ENCODE measurements around the gene SEMA6B.
A peak's percentile ranks its signal among the peaks of the same experiment; 100 is the strongest.
"Not testable (repeated sequence)": the region's sequence is repeated elsewhere in the genome, so short reads cannot be mapped to it uniquely, and the experiment has no call there.

The SEMA6B gene, protein sequence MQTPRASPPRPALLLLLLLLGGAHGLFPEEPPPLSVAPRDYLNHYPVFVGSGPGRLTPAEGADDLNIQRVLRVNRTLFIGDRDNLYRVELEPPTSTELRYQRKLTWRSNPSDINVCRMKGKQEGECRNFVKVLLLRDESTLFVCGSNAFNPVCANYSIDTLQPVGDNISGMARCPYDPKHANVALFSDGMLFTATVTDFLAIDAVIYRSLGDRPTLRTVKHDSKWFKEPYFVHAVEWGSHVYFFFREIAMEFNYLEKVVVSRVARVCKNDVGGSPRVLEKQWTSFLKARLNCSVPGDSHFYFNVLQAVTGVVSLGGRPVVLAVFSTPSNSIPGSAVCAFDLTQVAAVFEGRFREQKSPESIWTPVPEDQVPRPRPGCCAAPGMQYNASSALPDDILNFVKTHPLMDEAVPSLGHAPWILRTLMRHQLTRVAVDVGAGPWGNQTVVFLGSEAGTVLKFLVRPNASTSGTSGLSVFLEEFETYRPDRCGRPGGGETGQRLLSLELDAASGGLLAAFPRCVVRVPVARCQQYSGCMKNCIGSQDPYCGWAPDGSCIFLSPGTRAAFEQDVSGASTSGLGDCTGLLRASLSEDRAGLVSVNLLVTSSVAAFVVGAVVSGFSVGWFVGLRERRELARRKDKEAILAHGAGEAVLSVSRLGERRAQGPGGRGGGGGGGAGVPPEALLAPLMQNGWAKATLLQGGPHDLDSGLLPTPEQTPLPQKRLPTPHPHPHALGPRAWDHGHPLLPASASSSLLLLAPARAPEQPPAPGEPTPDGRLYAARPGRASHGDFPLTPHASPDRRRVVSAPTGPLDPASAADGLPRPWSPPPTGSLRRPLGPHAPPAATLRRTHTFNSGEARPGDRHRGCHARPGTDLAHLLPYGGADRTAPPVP

DNA sequence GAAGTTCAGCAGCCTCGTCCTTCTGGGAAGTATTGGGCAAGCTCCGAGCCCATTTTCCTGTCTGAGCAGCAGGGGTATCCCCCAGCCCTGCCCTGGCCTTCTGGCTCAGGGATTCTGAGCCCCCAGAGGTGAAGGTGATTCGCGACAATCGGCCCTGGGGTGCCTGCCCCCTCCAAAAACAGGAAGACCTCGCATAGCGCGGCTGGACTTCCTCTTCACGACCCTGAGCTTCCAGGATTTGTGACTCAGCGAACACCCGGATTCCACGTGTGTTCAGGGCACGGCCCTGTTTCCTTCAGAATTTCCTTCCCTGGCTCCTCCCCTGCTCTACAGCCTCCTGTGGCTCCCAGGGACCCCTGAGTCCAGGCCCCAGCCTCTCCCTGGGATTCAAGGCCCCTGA, at the start of gene SEMA6B:
SEMA6B (minus strand) TSS at position 116 of the 400 bp plus-strand sequence. CDS start 1,227 bp downstream, outside the sequence.
- no peak within 1 kb of the TSS for H3K4me3 Mint-ChIP-seq
- no peaks in the 10 kb centered on the region for H3K27me3 Mint-ChIP-seq
- H3K9me3 Mint-ChIP-seq = no peaks in the 10 kb centered on the region
- H3K4me1 Mint-ChIP-seq = no peaks in the 10 kb centered on the region
- H3K36me3 Mint-ChIP-seq = no peaks in the 10 kb centered on the region
- H3K27ac Mint-ChIP-seq = no peak within 1 kb of the TSS

DNA sequence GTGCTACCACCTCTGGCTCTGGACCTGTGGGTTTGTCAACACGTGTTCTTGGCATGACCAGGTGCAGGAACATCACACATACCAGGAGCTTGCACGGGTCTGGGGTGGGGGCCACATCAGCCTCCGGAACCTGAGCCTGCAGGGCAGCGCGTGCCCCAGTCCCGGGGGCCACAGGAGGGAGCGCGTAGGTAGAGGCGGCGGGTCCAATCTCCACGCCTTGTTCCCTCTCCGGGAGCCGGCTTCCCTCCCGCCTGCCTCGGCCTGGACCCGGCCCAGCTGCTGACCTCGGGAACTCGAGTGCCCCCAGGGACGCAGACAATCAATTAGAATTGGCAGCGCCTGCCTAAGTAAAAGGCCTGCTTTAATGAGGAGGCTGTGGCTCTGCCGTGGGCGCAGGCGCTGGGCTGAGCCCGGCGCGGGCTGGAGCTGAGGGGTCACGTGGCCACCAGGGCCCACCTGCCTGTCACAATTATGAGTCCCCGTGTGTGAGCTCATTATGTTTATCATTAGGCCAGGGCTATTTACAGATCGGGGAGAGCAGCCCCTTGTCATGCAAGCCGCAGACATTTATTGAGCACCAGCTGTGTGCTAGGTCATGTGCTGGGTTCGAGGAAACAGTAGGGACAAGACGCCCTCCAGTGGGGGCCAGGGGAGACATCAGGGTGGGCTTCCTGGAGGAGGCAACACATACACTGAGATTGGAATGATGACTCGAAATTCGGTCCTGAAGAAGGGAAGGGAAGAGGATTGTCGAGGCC, 47.6 kb upstream of the SEMA6B start:
- H3K27ac Mint-ChIP-seq = peak overlapping the region; percentile 23
- H3K27me3 Mint-ChIP-seq = peaks cover 18% of the 10 kb centered on the region
- no peak overlapping the region for H3K4me3 Mint-ChIP-seq
- H3K36me3 Mint-ChIP-seq = no peaks in the 10 kb centered on the region
- H3K4me1 Mint-ChIP-seq = no peaks in the 10 kb centered on the region
- no peaks in the 10 kb centered on the region for H3K9me3 Mint-ChIP-seq

DNA sequence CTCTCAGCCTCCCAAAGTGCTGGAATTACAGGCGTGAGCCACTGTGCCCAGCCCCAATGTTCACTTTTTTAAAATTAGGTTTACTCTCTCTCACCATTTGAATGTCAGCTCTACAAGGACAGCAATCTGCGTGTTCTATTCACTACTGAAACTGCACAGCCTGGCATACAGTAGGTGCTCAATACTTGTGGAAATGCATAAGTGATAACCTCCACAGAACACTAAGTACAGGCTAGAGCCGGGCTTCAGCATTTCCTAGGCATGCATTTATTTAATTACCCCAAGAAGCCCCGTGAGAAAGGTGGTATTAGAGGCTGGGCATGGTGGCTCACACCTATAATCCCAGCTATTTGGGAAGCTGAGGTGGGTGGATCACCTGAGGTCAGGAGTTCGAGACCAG, 46.7 kb upstream of the SEMA6B start:
- H3K9me3 Mint-ChIP-seq = no peaks in the 10 kb centered on the region

DNA sequence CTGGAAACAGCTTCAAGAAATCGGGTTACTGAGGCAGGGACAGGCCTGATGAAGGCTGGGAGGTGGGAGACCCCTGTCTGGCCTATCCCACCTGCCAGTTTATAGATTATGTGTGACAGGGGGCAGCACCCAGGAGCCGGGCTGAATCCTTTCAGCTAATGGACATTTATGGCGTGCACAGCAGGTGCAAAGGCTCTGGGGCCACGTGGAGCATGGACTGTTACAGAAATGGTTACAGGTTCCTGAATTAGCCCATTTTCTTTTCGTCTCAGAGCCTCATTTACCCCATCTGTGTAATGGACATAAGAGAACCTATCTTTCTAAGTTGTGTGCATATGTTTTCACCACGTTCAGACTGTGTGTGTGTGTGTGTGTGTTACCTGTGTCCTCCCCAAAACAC, 45.4 kb upstream of the SEMA6B start:
- Mint-ChIP-seq H3K9me3 (no peaks in the 10 kb centered on the region), H3K27me3 (peaks cover 11% of the 10 kb centered on the region), H3K27ac (no peak overlapping the region), H3K36me3 (no peaks in the 10 kb centered on the region), H3K4me1 (no peaks in the 10 kb centered on the region), H3K4me3 (no peak overlapping the region)

More for the DNA sequence above, 46.7 kb upstream of the SEMA6B start:
- peaks cover 18% of the 10 kb centered on the region for H3K27me3 Mint-ChIP-seq
- H3K4me3 Mint-ChIP-seq = no peak overlapping the region
- H3K4me1 Mint-ChIP-seq = no peaks in the 10 kb centered on the region
- no peaks in the 10 kb centered on the region for H3K36me3 Mint-ChIP-seq
- H3K27ac Mint-ChIP-seq = no peak overlapping the region

DNA sequence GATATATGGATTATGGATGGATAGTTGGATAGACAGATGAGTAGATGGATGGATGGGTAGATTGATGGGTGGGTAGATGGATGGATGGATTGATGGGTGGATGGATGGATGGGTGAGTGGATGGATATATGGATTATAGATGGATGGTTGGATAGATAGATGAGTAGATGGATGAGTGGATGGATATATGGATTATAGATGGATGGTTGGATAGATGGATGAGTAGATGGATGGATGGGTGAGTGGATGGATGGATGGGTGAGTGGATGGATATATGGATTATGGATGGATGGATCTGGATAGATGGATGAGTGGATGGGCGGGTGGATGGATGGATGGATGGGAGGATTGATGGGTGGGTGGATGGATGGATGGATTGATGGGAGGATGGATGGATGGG, 43.4 kb upstream of the SEMA6B start:
- Mint-ChIP-seq H3K27ac (no peak overlapping the region), H3K4me1 (peaks cover 4% of the 10 kb centered on the region), H3K36me3 (no peaks in the 10 kb centered on the region), H3K27me3 (peaks cover 14% of the 10 kb centered on the region), H3K4me3 (no peak overlapping the region), H3K9me3 (no peaks in the 10 kb centered on the region)

DNA sequence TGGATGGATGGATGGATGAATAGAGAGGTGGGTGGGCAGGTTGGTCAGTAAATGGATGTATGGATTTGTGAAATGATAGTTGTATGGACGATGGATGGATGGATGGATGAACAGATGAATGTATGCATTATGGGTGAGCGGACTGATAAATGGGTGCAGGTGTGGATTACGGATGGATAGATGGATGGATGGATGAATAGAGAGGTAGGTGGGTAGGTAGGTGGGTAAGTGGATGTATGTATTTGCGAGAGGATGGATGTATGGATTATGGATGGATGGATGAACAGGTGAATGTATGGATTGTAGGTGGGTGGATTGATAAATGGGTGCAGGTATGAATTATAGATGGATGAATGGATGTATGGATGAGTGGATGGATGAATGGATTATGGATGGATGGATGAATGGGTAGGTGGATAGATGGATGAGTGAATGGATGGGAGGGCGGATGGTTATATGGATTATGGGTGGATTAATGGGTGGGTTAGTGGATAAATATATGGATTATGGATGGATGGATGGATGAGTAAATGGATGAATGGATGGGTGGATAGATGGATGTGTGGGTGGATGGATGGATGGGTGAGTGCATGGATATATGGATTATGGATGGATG, 42.8 kb upstream of the SEMA6B start:
- Mint-ChIP-seq H3K27ac (no peak overlapping the region), H3K27me3 (peaks cover 13% of the 10 kb centered on the region)

DNA sequence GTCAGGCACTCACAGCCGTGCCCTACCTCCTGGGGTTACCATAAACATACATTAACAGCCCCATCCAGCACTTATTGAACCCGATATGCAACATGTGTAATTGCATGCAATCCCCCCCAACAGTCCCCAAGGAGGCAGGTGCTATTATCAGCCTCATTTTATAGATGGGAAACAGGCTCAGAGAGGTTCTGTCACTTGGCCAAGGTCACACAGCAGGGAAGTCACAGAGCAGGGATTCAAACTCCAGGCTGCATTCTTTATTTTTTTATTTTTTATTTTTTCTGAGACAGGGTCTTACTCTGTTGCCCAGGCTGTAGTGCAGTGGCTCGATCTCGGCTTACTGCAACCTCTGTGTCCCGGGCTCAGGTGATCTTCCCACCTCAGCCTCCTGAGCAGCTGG, 41.4 kb upstream of the SEMA6B start:
- Mint-ChIP-seq H3K27ac (no peak overlapping the region), H3K9me3 (no peaks in the 10 kb centered on the region), H3K4me3 (no peak overlapping the region), H3K4me1 (peaks cover 4% of the 10 kb centered on the region), H3K27me3 (peaks cover 13% of the 10 kb centered on the region), H3K36me3 (no peaks in the 10 kb centered on the region)

More for the DNA sequence above, 42.8 kb upstream of the SEMA6B start:
- H3K4me1 Mint-ChIP-seq = peaks cover 4% of the 10 kb centered on the region
- no peak overlapping the region for H3K4me3 Mint-ChIP-seq
- H3K9me3 Mint-ChIP-seq = no peaks in the 10 kb centered on the region
- no peaks in the 10 kb centered on the region for H3K36me3 Mint-ChIP-seq

DNA sequence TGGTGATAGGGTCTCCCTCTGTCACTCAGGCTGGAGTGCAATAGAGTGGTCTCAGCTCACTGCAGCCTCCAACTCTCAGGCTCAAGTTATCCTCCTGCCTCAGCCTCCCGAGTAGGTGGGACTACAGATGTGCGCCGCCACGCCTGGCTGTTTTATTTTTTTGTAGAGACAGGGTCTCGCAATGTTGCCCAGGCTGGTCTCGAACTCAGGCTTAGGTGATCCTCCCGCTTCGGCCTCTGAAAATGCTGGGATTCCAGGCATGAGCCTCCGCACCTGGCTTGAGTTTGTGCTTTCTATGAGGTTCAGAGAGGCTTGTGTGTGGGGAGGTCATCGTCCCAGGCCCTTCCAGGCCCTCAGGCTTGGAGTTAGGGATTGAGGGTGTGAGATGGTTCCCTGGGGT, 40.6 kb upstream of the SEMA6B start:
- Mint-ChIP-seq H3K4me3 (no peak overlapping the region), H3K9me3 (no peaks in the 10 kb centered on the region), H3K27me3 (peaks cover 15% of the 10 kb centered on the region), H3K4me1 (peaks cover 4% of the 10 kb centered on the region), H3K36me3 (no peaks in the 10 kb centered on the region), H3K27ac (no peak overlapping the region)

DNA sequence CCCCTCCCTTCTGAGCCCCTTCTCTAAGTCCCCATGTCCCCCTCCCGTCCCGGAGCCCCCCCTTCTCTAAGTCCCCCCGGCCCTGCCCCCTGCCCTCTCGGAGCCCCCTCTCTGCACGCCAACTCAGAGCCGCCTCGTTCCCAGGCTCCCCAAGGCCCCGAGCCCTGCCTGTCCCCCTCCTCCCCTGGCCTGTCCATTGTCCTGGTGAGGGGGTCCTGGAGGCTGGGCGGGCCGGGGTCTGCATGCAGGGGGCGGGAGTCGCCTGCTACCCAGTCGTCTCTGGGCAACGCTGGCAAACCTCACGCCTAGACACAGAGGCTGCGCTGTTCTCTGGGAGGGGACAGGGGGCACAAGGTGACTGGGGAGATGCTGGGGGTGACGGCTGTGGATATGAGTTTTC, 39.2 kb upstream of the SEMA6B start:
- H3K27me3 Mint-ChIP-seq = peaks cover 19% of the 10 kb centered on the region
- H3K4me1 Mint-ChIP-seq = peaks cover 4% of the 10 kb centered on the region
- no peak overlapping the region for H3K27ac Mint-ChIP-seq
- no peaks in the 10 kb centered on the region for H3K9me3 Mint-ChIP-seq
- H3K4me3 Mint-ChIP-seq = no peak overlapping the region
- H3K36me3 Mint-ChIP-seq = no peaks in the 10 kb centered on the region

DNA sequence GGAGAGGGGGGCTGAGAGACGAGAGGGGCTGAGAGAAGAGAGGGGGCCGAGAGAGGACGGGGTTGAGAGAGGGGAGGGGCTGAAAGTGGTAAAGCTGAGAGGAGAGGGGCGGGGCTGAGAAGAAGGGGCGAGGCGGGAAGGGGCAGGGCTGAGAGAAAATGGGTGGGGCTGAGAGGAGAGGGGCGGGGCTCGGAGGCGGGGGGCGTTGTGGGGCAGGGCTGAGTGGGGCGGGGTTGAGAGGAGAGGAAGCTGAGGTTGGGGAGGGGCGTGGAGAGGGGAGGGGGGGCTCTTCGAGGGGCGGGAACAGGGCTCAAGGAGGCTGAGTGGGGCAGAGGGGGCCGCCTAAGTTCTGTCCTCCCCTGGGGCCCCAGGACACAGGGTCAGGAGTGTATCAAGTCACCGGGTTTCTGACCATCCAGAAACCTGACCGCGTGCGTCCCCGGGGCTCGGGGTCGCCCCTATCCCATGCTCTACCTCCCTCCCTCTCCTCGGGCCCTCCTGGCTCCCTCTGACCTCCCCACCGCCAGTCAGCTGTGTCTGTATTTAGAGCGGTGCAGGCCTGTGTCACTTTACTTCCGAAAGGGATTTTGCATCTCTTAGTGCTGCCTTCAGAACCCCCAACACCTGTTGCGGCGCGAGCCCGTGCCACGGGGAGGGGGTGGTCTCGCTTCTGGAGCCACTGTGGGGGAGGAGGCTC, 38.6 kb upstream of the SEMA6B start:
- Mint-ChIP-seq H3K9me3 (no peaks in the 10 kb centered on the region), H3K4me1 (peaks cover 4% of the 10 kb centered on the region), H3K4me3 (peak overlapping the region; percentile 67), H3K27ac (no peak overlapping the region), H3K27me3 (peaks cover 19% of the 10 kb centered on the region), H3K36me3 (no peaks in the 10 kb centered on the region)

DNA sequence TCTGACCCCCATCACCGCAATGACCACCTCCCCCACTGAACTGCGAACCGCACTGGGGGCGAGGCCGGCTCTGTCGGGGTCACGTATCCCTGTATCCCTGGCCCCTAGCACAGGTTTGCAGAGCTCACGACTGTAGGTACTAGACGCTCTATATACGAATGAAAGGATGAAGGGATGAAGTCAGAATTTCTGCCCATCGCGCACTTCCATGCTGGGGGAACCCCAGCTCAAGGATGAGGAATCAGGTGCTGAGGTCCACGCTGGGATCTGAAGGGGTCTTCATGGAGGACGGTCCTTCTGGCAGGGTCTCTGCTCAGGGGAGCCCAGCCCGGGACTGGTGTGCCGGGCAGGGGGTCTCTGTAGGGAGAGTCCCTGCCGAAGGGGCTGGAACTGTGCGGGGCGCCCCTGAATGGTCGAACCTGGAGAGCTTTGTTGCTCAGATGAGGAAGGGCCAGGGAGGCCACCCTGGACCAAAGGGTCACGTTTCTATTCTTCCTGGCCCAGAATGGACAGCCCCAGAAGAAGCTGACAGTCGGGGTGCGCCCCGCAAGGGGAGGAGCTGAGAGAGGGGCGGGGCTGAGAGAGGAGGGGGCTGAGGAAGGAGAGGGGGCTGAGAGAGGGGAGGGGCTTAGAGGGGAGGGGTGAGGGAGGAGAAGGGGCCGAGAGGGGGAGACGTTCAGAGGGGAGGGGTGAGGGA, 37.9 kb upstream of the SEMA6B start:
- peaks cover 20% of the 10 kb centered on the region for H3K27me3 Mint-ChIP-seq
- H3K27ac Mint-ChIP-seq = no peak overlapping the region
- no peaks in the 10 kb centered on the region for H3K9me3 Mint-ChIP-seq
- H3K4me1 Mint-ChIP-seq = peaks cover 4% of the 10 kb centered on the region
- H3K36me3 Mint-ChIP-seq = no peaks in the 10 kb centered on the region
- peak overlapping the region; percentile 41 for H3K4me3 Mint-ChIP-seq

DNA sequence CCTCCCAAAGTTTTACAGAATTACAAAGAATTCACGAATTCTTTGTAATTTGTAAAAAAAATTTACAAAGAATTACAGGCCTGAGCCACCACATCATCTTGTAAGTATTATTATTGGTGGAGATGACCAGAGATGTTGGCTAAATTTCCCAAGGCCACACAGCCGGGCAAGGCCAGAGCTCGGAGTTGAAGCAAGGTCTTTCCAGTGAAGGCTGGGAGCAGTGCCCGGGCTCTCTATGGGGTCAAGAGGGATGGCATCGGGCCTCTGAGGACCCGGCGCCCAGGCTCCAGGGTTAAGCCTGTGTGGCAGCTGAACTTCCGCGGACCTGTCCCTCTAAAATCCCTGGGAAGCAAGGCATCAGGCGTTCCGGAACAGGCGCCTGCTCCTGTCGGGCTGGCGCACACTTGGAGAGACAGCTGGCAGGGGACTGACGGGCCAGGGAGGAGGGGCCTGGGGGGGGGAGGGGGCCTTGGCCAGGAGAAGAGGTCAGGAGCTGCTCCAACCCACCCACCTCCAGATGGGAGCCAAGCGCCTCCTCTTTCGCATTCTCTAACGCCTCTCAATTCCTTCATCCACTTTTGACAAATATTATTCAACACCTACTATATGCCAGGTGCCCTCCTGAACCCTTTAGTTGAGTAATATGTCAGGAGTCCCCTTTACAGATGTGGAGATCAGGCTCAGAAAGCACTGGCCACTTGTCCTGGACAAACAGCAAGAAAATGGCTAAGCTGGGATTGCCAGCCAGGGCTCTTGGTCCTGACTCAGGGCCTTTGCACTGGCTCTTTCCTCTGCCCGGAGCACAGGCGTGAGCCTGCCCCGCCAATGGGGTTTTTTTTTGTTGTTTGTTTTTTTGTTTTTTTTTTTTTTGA, 36.8 kb upstream of the SEMA6B start:
- Mint-ChIP-seq H3K9me3 (no peaks in the 10 kb centered on the region), H3K27ac (no peak overlapping the region), H3K4me1 (peaks cover 4% of the 10 kb centered on the region), H3K4me3 (no peak overlapping the region), H3K27me3 (peaks cover 26% of the 10 kb centered on the region), H3K36me3 (no peaks in the 10 kb centered on the region)

DNA sequence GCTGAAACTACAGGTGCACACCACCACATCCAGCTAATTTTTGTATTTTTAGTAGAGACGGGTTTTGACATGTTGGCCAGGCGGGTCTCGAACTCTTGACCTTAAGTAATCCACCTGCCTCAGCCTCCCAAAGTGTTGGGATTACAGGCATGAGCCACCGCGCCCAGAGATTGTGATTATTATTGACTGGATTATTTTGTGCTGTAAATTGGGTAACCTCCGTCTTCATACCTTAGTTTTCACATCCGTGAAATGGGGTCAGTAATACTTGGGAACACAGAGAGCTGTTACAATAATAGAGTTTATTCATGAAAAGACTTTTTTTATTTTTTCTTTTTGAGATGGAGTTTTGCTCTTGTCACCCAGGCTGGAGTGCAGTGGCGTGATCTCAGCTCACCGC, 35.7 kb upstream of the SEMA6B start:
- not testable (repeated sequence) for H3K9me3 Mint-ChIP-seq, H3K27ac Mint-ChIP-seq, H3K36me3 Mint-ChIP-seq, H3K4me1 Mint-ChIP-seq, H3K4me3 Mint-ChIP-seq
- H3K27me3 Mint-ChIP-seq = peaks cover 31% of the 10 kb centered on the region

All from activated naive CD4-positive, alpha-beta T cell treated with anti-CD3 and anti-CD28 coated beads, Interleukin-2, amount 50 U/mL, for 24 hours (primary cell).